Spleen (tissue), 7 donors: ENCODE data around the gene NDUFA13.
A peak's percentile ranks its signal among the peaks of the same experiment; 100 is the strongest.

Experiments
- POLR2A ChIP-seq, 3 donors: fragments of 450-650 bp; IDR thresholded peaks; one replicate each; pipeline ENCODE4 v1.5.1; 2017; ENCODE audit warnings: antibody characterized with exemption in 3 of 3, mild to moderate bottlenecking in 1 of 3
- POLR2AphosphoS5 ChIP-seq, 3 donors: sonication (generic); formaldehyde crosslinking; IDR thresholded peaks; one replicate each; pipeline ENCODE4 v1.5.1; 2017; ENCODE audit warnings: antibody characterized with exemption in 3 of 3
- TF ChIP-seq, protein P1 (sequence below), 11 experiments: fragments of 200-600 bp in 7 of 11; fragments of 450-650 bp in 4 of 11; sonication (generic) in 4 of 11; IDR thresholded peaks in 8 of 11; conservative IDR thresholded peaks in 3 of 11; 1 replicate in 7 of 11; 2 replicates in 4 of 11; pipeline versions ENCODE4 v1.4.0 to v1.8.0; 2016 to 2021; ENCODE audit warnings: antibody characterized with exemption in 11 of 11, inconsistent platforms in 4 of 11, mild to moderate bottlenecking in 1 of 11
- donor health status: DM: no; HTN: no; CAD: no; lungs with moderate emphysema.
- donor health status: DM: no; HTN: no; CAD: no.
- donor health status: DM: no; HTN: no; CAD: no.

DNA sequence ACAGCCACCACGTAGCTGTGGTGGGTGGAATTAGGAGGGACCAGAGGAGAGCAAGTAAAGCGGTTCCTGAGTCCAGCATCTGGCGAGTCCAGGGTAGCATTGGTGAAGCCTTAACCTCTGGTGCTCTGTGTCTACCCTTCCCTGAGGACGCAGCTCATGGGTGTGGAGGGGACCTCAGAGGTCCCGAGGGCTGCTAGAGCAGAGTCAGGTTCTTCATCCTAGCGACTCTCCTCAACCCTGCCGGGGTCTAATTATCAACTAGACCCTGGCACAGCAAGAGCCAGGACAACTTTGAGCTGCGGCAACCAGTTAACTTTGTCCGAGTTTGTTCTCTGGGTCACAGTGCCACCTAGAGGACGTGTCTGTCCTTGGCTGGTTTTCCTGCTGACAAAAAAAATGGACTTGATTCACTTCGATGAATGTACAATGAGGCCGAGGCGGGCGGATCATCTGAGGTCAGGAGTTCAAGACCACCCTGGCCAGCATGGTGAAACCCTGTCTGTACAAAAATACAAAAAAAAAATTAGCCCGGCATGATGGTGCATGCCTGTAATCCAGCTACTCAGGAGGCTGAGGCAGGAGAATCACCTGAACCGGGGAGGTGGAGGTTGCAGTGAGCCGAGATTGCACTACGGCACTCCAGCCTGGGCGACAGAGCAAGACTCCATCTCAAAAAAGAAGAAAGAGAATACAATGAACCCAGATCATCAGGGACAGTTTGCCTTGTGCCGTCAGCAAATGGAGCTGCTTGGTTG, 25.6 kb upstream of the NDUFA13 start:
- TF ChIP-seq POLR2AphosphoS5 (IDR thresholded peaks at IDR 0.05) (peak in 2 of 3 donors; percentile 3 to 61), POLR2A (IDR thresholded peaks at IDR 0.05) (no peak)
- TF ChIP-seq, protein P1, sequence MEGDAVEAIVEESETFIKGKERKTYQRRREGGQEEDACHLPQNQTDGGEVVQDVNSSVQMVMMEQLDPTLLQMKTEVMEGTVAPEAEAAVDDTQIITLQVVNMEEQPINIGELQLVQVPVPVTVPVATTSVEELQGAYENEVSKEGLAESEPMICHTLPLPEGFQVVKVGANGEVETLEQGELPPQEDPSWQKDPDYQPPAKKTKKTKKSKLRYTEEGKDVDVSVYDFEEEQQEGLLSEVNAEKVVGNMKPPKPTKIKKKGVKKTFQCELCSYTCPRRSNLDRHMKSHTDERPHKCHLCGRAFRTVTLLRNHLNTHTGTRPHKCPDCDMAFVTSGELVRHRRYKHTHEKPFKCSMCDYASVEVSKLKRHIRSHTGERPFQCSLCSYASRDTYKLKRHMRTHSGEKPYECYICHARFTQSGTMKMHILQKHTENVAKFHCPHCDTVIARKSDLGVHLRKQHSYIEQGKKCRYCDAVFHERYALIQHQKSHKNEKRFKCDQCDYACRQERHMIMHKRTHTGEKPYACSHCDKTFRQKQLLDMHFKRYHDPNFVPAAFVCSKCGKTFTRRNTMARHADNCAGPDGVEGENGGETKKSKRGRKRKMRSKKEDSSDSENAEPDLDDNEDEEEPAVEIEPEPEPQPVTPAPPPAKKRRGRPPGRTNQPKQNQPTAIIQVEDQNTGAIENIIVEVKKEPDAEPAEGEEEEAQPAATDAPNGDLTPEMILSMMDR (IDR thresholded peaks at IDR 0.05 in 8 of 11, conservative IDR thresholded peaks at IDR 0.05 in 3 of 11): peak; percentile 78 to 93 (median 91)
